ENCODE results near the gene KLHL2.
"Not testable (repeated sequence)": the region's sequence is repeated elsewhere in the genome, so short reads cannot be mapped to it uniquely, and the experiment has no call there.

The KLHL2 gene

GRCh38 chr4:165207431-165208220, at the start of gene KLHL2:
KLHL2 (plus strand) TSS chr4:165207561; CDS start chr4:165207877, 316 bp downstream.
- peak within 1 kb of the TSS; percentile 97 for H3K4me3 ChIP-seq (ENCODE audit: low read depth, low read length)
- peak; percentile 91 for DNase-seq (ENCODE audit: low read depth)
- peak; percentile 1 for TF ChIP-seq CTCF (IDR thresholded peaks at IDR 0.05; ENCODE audit: insufficient read depth, low read depth, low read length, missing control alignments)

- DNase-seq (ENCODE audit: low read depth), result no peak
- no peak for TF ChIP-seq CTCF (IDR thresholded peaks at IDR 0.05; ENCODE audit: insufficient read depth, low read depth, low read length, missing control alignments)
These were observed 48.6 kb upstream of the KLHL2 start for GRCh38 chr4:165158762-165159161.

GRCh38 chr4:165164257-165164656, 43.1 kb upstream of the KLHL2 start:
- DNase-seq (ENCODE audit: low read depth), result no peak
- no peak overlapping the region for H3K4me3 ChIP-seq (ENCODE audit: low read depth, low read length)
- TF ChIP-seq CTCF (IDR thresholded peaks at IDR 0.05; ENCODE audit: insufficient read depth, low read depth, low read length, missing control alignments), result no peak

More at GRCh38 chr4:165158762-165159161, 48.6 kb upstream of the KLHL2 start:
- H3K4me3 ChIP-seq (ENCODE audit: low read depth, low read length), result no peak overlapping the region

- not testable (repeated sequence) for DNase-seq (ENCODE audit: low read depth); H3K4me3 ChIP-seq (ENCODE audit: low read depth, low read length)
These were observed 40.5 kb upstream of the KLHL2 start for GRCh38 chr4:165166872-165167271.

GRCh38 chr4:165167650-165168049, 39.7 kb upstream of the KLHL2 start:
- no peak overlapping the region for H3K4me3 ChIP-seq (ENCODE audit: low read depth, low read length)

GRCh38 chr4:165170819-165171218, 36.5 kb upstream of the KLHL2 start:
- no peak for TF ChIP-seq CTCF (IDR thresholded peaks at IDR 0.05; ENCODE audit: insufficient read depth, low read depth, low read length, missing control alignments)
- H3K4me3 ChIP-seq (ENCODE audit: low read depth, low read length), result no peak overlapping the region
- no peak for DNase-seq (ENCODE audit: low read depth)

More at GRCh38 chr4:165167650-165168049, 39.7 kb upstream of the KLHL2 start:
- no peak for TF ChIP-seq CTCF (IDR thresholded peaks at IDR 0.05; ENCODE audit: insufficient read depth, low read depth, low read length, missing control alignments)
- DNase-seq (ENCODE audit: low read depth), result no peak

GRCh38 chr4:165175470-165175869, 31.9 kb upstream of the KLHL2 start:
- not testable (repeated sequence) for DNase-seq (ENCODE audit: low read depth); H3K4me3 ChIP-seq (ENCODE audit: low read depth, low read length)

- DNase-seq (ENCODE audit: low read depth), result no peak
- no peak for TF ChIP-seq CTCF (IDR thresholded peaks at IDR 0.05; ENCODE audit: insufficient read depth, low read depth, low read length, missing control alignments)
- H3K4me3 ChIP-seq (ENCODE audit: low read depth, low read length), result no peak overlapping the region
These were observed 31.5 kb upstream of the KLHL2 start for GRCh38 chr4:165175879-165176278.
